Ovary (tissue), 3 donors: ENCODE measurements around the gene ALLC.

ENCODE experiments used
- POLR2A ChIP-seq: fragments of 450-650 bp; IDR thresholded peaks from one replicate; pipeline ENCODE4 v1.6.1; 2017; ENCODE audit warnings: antibody characterized with exemption, mild to moderate bottlenecking, moderate library complexity
- TF ChIP-seq, protein P1 (sequence below), 3 donors: fragments of 450-650 bp in 2 of 3; fragments of 200-600 bp in 1 of 3; IDR thresholded peaks; one replicate each; pipeline versions ENCODE4 v1.5.1 to v1.8.0; 2016 to 2022; ENCODE audit warnings: antibody characterized with exemption in 3 of 3, mild to moderate bottlenecking in 1 of 3
- donor health status: DM: no; HTN: no; CAD: no.

DNA sequence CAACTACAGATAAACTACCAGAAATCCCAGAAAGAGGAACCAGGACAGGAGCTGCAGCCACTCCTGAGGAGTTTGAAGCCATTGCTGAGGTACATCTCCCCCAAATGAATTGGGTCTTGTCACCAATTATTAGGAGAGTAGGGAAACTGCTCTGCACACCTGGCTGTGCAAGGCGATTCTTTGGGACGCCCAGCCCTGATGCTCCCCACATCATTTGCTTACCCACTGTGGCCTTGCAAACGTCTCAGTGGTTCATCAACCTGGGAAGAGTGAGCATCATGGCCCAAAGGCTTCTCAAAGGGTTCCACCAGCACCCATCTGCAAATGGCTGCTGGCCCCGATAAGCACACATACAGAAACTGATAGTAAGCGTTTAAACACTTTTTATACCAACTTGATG lies 23.6 kb downstream of the ALLC start:
- TF ChIP-seq, protein P1, sequence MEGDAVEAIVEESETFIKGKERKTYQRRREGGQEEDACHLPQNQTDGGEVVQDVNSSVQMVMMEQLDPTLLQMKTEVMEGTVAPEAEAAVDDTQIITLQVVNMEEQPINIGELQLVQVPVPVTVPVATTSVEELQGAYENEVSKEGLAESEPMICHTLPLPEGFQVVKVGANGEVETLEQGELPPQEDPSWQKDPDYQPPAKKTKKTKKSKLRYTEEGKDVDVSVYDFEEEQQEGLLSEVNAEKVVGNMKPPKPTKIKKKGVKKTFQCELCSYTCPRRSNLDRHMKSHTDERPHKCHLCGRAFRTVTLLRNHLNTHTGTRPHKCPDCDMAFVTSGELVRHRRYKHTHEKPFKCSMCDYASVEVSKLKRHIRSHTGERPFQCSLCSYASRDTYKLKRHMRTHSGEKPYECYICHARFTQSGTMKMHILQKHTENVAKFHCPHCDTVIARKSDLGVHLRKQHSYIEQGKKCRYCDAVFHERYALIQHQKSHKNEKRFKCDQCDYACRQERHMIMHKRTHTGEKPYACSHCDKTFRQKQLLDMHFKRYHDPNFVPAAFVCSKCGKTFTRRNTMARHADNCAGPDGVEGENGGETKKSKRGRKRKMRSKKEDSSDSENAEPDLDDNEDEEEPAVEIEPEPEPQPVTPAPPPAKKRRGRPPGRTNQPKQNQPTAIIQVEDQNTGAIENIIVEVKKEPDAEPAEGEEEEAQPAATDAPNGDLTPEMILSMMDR (IDR thresholded peaks at IDR 0.05), result no peak
- TF ChIP-seq POLR2A, result no peak
